ENCODE results near the gene FXYD6.
"Not testable (repeated sequence)": the region's sequence is repeated elsewhere in the genome, so short reads cannot be mapped to it uniquely, and the experiment has no call there.

FXYD6 gene

DNA sequence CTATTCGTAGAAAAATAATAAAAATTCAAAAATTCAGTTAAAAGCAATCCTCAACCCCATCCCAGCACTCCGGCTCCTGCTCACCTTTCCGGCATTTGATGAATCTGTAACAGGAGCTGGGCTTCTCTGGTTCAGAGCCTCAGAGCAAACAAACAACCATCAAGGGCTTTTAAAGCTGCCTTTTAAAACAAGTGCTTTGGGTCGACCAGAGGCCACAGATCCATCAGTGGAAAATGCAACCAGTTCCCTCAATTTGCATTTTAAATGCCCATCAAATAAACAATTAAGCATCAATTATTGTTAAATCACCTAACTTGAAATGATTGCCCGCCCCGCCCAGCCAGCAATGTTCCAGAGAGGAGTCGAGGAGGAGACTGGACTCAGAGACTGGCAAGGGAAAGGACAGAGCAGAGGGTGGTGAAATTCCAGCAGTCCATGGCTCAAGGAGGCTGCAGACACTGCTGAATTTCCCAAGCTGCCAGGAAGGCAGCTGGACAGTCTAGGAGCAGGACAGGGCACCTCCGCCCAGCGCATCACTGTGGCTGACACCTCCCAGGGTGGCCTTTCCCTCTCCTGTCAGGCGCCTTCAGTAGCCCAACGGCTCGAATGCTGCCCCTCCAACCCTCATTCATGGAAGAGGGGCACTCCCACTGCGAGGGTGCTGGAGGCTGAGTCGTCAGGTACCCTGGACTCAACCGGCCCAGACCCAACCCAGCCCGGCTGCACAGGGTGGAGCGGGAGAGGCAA, 7.5 kb downstream of the FXYD6 start:
- no peak for DNase-seq (ENCODE audit: extremely low read depth, low read depth)

DNA sequence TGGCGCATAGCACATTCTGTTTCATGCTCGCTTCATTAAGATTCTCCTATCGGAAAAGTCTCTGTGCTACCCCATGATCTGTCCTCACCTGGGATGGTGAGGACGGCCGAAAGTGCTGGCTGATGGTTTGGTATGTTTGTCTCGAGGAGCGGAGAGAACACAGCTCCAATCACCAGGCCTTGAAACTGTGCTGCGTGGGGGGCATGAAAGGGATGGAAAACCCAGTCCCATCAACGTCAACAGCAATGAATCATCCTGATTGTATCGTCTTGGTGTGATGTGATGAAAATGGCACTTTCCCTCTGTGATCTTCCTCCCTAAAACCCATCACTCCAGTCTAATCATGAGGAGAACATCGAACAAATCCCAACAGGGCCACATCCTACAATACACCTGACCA, 8.4 kb downstream of the FXYD6 start:
- TF ChIP-seq, protein P1, sequence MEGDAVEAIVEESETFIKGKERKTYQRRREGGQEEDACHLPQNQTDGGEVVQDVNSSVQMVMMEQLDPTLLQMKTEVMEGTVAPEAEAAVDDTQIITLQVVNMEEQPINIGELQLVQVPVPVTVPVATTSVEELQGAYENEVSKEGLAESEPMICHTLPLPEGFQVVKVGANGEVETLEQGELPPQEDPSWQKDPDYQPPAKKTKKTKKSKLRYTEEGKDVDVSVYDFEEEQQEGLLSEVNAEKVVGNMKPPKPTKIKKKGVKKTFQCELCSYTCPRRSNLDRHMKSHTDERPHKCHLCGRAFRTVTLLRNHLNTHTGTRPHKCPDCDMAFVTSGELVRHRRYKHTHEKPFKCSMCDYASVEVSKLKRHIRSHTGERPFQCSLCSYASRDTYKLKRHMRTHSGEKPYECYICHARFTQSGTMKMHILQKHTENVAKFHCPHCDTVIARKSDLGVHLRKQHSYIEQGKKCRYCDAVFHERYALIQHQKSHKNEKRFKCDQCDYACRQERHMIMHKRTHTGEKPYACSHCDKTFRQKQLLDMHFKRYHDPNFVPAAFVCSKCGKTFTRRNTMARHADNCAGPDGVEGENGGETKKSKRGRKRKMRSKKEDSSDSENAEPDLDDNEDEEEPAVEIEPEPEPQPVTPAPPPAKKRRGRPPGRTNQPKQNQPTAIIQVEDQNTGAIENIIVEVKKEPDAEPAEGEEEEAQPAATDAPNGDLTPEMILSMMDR (IDR thresholded peaks at IDR 0.05; ENCODE audit: low read depth, low read length) = no peak
- no peak for DNase-seq (ENCODE audit: extremely low read depth, low read depth)

More for the DNA sequence above, 7.5 kb downstream of the FXYD6 start:
- TF ChIP-seq, protein P1 (IDR thresholded peaks at IDR 0.05; ENCODE audit: low read depth, low read length) = no peak

GRCh38 chr11:117866526-117866925, 9.9 kb downstream of the FXYD6 start:
- DNase-seq (ENCODE audit: extremely low read depth, low read depth) = no peak
- TF ChIP-seq, protein P1 (IDR thresholded peaks at IDR 0.05; ENCODE audit: low read depth, low read length) = no peak

GRCh38 chr11:117865546-117865945, 10.9 kb downstream of the FXYD6 start:
- not testable (repeated sequence) for DNase-seq (ENCODE audit: extremely low read depth, low read depth)

- TF ChIP-seq, protein P1 (IDR thresholded peaks at IDR 0.05; ENCODE audit: low read depth, low read length) = no peak
- no peak for DNase-seq (ENCODE audit: extremely low read depth, low read depth)
These were observed 13.1 kb downstream of the FXYD6 start for GRCh38 chr11:117863383-117863782.

DNA sequence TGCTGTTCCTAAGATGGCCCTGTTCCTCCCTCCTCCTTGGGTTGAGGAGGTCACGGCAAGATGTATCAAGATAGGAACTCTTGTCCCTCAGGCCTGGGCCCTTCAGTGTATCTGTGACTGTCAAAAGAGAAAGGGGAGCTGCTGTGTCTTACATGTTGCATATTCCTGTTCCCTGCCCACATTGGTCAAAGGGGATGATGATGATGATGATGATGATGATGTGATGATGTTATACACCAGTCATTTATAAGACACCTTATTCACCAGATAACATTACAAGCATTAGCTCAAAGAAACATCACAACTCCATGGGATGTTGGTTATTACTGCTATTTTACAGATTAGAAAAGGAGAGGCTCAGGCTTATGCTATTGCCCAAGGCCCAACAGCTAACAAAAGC, 13.7 kb downstream of the FXYD6 start:
- DNase-seq (ENCODE audit: extremely low read depth, low read depth) = no peak
- TF ChIP-seq, protein P1 (IDR thresholded peaks at IDR 0.05; ENCODE audit: low read depth, low read length) = no peak

- TF ChIP-seq, protein P1 (IDR thresholded peaks at IDR 0.05; ENCODE audit: low read depth, low read length) = no peak
These were observed 14.3 kb downstream of the FXYD6 start for GRCh38 chr11:117862019-117862725.

More at GRCh38 chr11:117862019-117862725, 14.3 kb downstream of the FXYD6 start:
- DNase-seq (ENCODE audit: extremely low read depth, low read depth) = no peak

Data from AG09319 (cell line).